GM19468 (cell line): ENCODE results near the gene KPNA4.
"Not testable (repeated sequence)": the region's sequence is repeated elsewhere in the genome, so short reads cannot be mapped to it uniquely, and the experiment has no call there.

ENCODE experiments used
- ATAC-seq: cut with Tn5 transposase; IDR thresholded peaks from one replicate; pipeline ENCODE4 v1.9.1; 2021; ENCODE audit warnings: mild to moderate bottlenecking, moderate library complexity, moderate number of reproducible peaks; ENCODE audit not compliant: unreplicated experiment; ENCODE audit errors: extremely low read depth

KPNA4 gene, protein sequence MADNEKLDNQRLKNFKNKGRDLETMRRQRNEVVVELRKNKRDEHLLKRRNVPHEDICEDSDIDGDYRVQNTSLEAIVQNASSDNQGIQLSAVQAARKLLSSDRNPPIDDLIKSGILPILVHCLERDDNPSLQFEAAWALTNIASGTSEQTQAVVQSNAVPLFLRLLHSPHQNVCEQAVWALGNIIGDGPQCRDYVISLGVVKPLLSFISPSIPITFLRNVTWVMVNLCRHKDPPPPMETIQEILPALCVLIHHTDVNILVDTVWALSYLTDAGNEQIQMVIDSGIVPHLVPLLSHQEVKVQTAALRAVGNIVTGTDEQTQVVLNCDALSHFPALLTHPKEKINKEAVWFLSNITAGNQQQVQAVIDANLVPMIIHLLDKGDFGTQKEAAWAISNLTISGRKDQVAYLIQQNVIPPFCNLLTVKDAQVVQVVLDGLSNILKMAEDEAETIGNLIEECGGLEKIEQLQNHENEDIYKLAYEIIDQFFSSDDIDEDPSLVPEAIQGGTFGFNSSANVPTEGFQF

DNA sequence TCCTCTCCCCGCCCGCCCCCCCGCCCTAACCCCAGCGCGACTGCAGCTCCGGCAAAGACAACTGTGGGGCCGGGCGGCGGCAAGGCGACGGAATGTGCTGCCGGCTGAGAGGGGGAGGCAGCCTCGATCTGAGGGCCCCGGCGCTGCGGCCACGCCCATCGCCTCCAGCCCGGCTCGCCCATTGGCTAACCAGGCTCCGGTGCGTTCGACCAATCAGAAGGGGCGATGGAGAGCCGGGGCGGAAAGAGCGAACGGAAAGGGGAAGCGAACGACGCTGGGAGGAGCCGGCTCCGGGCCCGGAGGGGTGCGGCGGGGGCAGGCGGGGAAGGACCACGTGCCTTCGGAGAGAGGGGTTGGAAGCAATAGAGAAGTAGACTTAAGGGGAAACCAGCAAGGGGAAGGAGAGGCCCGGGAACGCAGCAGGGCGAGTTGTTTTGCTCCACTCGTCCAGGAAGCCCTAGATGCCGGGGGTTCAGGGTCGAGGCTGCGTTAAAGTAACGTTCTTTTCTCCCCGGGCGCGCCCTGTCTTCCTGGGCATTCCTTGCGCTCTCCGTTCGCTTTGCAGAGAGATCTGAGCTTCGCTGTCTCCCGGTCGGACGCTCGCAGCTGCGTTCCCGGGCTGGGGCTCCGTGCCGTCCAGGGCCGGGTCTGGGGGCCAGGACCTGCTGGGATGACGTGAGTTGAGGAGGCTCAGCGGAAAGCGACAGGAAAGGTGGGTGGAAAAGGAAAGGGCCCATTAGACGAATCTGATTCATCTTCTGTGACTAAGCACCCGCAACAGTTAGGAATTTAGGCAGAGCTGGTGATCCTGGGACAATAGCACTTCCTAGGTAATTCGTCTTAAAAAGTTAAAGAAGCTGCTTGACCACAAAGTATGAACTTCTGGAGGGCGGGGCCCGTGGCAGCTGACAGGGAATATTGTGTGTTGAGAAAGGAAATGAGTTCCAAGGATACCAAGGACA lies at the start of gene KPNA4:
Gene KPNA4 (minus strand): TSS at position 130 of the 962 bp plus-strand sequence. CDS start 289 bp downstream, outside the sequence.
- ATAC-seq: peak; percentile 95

DNA sequence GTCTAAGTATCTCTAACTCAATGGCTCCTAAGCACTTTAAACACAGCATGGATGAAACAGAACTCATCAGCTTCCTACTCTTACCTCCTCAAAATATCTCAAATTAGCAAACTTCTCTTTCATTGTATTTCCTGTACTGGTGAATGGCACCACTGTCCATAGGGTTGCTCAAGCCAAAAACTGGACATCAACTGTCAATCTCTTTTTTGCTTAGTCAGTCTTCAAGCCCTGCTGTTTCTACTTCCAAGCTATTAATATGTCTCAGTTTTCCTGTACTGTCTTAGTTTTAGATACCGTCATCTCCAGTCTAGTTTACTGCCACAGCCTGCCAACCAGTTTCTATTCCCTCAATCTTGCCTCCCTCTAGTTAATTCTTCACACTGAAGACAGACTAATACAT lies 48.3 kb upstream of the KPNA4 start:
- no peak for ATAC-seq

DNA sequence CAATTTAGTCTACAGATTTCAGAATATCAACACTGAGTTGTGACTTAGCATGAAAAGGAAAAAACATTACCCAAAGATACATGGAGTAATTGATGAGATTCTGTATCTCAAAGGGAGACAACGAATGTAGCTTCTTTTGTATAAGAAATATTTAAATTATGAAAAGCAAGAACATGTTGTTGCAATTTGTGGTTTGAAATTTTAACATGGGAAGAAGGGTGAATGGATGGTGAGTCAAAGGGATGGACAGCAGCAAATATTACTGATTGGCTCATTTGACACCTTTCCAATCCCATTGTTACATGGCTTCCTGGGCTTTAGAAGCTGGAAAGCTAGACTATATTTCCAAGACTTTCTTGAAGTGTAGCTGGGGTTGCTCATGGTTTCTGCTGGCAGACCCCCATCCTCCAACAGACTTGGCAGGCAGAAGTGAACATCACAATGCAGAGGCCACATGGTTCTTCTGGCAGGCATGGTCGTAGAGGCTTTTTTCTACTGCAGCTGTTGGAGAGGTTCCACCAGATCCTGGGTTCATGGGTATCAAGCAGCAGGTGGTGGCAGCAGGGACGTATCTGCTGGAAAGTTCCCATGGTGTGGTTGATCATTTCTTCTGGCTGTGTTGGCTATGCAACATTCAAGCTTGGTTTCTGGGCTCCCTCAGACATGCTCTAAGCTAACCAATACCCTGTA lies 47.2 kb upstream of the KPNA4 start:
- no peak for ATAC-seq

DNA sequence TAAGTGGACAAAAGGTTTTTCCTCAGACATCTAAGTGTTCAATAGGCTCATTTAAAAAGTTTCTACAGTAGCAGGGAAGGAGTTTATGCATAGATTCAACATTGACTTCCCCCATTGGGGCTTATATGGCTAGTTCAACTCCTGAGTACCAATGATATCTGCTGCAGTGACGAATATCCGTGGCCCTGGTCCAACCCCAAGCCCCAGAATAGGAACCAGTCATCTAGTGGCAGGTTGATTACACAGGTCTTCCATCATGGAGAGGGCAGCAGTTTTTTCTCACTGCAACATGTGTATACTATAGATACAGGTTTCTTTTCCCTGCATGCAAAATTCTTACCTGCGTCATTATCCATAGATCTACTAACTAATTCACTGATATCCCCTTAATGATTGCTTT lies 45.8 kb upstream of the KPNA4 start:
- no peak for ATAC-seq

DNA sequence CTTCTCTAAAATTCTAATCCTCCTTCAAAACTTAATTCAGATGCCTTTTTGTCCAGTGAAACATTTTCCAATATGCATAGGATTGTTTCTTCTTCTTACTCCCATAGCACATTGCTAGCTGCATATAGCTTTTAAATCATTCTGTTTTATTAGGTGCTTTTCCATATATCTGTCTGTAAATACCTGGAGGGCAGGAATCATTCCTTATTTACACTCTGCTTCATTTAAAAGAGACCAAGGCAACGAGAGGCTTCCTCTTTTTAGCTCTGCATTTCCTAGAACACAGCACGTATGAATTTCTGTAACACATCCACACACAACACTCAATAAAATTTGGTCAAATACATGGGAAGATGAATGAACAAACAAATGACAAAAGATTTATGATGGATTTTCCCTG lies 43.5 kb upstream of the KPNA4 start:
- ATAC-seq: no peak

DNA sequence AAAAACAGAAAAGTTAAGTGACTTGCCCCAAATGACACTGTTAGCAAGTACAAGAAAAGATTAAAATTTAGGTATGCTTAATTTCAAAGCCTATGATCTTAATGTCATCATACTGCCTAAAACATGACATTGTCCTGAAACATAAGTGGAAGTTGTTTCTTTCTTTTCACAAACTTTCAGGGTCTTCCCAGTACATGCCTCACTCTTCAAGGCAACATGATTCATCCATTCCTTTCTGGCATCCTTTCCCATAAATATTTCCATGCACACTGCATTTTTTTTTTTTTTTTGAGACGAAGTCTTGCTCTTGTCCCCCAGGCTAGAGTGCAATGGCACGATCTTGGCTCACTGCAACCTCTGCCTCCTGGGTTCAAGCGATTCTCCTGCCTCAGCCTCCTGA lies 42.5 kb upstream of the KPNA4 start:
- ATAC-seq: no peak

DNA sequence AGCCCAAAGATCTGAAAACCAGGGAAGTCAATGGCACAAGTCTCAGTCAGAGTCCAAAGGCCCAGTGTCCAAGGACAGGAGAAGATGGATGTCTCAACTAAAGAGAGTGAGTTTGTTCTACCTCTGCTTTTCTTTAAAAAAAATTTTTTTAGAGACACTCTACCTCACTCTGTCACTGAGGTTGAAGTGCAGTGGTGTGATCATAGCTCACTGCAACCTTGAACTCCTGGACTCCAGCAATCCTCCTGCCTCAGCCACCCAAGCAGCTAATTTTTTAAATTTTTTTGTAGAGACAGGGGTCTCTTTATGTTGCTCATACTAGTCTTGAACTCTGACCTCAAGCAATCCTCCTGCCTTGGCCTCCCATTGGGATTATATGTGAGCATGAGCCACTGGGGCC lies 39.9 kb upstream of the KPNA4 start:
- ATAC-seq: no peak

DNA sequence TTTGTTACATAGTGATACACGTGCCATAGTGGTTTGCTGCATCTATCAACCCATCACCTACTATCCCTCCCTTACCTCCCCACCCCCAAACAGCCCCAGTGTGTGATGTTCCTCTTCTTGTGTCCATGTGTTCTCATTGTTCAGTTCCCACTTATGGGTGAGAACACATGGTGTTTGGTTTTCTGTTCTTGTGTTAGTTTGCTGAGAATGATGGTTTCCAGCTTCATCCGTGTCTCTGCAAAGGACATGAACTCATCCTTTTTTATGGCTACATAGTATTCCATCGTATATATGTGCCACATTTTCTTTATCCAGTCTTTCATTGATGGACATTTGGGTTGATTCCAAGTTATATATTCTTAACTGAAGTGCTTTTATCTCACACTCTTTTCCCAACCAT lies 38.5 kb upstream of the KPNA4 start:
- not testable (repeated sequence) for ATAC-seq

DNA sequence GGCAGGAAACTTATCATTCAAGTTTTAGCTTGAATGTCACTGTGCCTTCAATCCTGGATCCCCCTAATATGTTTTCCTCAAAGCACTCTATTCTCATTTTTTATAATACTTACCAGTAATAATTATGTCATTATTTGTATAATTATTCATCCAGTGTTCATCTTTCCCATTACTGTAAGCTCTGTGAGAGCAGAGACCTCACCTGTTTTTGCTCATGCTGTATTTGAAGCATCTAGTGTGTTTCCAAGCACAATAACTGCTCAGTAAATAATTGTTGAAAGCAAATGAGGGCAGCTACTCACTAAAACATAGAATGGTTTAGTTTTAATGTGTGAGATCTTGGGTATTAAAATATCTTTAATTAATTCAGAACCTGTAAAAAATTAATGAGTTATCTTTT lies 36.9 kb upstream of the KPNA4 start:
- no peak for ATAC-seq

DNA sequence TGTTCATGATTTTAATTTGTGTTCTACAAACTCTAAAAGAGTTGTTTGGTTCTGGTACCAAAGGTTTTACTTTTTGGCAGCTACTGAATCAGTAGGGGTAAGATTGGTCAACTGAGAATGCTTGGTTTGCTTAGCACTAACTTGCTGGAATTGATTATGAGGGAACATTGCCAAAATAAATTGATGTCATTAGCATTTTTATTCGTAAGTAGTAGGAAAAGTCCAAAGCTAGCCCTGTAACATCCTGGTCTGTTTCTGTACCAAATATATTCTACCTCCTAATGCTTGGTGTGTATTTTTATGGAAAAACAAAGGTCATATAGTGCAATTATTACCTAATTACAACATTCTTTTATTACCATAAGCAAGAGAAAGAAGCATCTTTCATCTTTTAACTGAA lies 35.9 kb upstream of the KPNA4 start:
- no peak for ATAC-seq

DNA sequence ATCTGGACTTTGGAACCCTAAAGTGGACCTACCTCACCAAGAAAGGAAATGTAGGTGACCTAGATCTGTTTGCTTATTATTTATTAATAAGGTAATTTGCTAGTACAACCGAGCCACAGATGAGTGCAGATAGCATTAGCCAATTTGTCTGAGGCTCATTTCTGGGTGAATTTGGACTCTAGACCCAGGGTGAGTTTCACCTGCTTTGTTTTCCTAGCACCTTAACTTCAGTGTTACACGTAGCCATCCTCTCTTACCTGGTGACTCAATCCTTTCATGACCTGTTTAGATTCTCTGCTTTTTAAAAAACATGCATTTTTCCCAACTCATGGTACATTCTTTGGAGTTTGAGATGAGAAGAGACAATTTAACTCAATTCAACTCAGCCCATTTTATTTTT lies 33.5 kb upstream of the KPNA4 start:
- no peak for ATAC-seq

DNA sequence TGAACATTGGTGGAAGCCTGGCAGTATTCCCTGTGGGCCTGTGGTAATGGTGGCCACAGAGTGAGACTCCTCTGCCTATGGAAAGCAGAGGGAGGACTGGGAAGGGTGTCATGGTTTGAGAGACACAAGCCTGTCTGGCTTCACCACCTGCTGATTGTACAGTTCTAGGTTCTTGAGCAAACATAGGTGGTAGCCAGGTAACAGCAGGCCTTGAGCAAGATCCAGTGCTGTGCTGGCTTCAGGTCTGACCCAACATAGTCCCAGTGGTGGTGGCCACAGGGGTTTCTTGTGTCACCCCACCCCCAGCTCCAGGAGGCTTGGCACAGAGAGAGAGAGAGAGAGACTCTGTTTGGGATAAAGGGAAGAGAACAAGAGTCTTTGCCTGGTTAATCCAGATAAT lies 22.7 kb upstream of the KPNA4 start:
- ATAC-seq: no peak

DNA sequence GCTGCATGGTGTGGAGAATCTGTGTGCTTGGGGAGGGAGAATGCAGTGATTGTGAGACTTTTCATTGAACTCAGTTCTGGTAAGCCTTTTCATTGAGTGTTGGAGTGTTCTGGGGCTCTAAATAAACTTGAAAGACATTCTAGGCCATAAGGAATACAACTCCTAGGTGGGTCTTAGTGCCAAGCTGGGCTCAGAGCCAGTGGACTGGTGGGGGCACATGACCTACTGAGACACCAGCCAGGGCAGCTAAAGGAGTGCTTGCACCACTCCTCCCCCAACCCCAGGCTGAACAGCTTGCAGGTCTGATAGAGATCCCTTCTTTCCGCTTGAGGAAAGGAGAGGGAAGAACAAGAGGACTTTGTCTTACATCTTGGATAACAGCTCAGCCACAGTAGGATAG lies 21.7 kb upstream of the KPNA4 start:
- ATAC-seq: no peak

DNA sequence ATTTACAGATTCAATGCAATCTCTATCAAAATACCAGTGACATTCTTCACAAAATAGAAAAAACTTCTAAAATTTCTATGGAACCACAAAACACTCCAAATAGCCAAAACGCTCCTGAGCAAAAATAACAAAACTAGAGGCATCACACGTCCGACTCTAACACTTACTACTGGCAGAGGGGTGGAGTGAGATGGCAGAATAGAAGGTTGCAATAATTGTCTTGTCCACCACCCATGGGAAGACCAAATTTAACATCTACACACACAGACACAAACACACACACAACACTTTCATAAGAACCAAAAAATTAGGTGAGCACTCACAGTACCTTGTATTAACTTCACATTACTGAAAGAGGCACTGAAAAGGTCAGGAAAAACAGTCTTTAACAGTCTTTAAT lies 21.3 kb upstream of the KPNA4 start:
- no peak for ATAC-seq

DNA sequence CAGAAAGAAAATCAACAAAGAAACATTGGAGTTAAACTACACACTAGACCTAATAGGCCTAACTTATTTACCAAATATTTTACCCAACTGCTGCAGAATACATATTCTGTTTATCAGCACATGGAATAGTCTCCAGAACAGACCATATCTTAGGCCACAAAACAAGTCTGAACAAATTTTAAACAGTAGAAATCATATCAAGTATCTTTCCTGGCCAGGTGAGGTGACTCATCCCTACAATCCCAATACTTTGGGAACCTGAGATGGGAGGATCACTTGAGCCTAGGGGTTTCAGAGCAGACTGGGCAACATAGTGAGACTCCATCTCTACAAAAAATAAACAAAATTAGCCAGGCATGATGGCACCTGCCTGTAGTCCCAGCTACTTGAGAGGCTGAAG lies 18.1 kb upstream of the KPNA4 start:
- no peak for ATAC-seq

DNA sequence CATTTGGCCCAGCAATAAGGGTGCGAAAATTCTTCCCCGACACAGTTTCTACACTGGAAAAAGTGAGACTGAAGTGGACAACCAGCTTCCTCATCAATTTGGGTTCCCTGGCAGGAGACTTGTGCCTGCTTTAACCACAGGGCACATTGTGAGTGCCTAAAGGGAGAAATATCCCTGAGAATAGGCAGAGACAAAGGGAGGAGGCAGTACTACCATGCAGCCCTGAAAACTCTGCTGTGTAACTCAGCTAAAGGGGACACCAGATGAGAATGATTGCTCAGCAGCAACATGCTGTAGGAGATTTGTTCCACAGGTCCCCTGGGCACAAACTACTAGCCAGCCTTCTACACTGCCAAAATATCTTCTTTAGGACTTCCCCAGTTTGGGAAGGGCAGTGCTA lies 15.6 kb upstream of the KPNA4 start:
- no peak for ATAC-seq

DNA sequence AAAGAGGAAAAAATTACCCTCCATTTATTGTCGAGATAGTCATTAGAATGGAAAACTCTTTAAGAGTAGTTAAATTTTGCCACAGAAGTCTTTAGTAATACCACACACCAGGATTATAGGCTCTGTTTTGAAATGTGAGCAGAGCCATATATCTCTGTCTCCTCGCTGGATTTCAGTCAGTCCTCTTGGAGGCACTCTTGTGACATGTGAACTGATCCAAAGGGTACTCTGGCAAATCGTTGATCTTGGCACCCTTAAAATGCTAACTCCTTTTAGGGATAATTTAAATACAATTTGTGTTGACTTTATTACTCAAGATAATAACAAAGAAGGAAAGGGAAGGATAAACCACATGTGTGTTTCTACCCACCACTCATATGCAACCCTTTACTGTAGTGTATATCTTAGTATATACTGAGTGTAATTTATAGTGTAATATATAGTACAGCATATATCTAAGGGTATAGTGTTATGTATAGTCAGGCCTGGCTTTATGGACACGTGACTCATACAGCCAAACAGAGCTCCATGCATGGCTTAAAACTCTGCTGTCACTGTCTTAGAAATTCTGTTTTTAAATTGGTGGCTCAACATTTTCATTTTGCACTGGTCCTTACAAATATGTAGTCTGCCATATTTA lies 12.3 kb upstream of the KPNA4 start:
- no peak for ATAC-seq

DNA sequence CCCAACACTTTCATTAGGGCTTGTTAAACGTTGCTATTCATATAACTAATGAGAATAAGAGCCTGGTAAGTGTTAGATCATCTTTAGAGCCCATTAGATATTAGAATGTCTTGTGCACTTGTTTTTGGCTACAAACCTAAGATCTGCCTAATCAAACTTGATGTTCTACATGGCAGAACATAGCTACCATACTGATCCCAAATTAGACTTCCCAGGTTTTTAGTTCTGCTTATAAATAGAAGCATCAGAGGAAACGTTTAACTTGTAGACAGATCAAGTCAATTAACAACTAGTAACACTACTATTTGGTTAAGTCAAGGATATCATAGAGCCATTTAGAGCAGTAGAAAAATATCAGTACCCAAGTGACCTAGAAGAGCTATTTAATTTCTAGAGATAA lies 11.7 kb upstream of the KPNA4 start:
- no peak for ATAC-seq

DNA sequence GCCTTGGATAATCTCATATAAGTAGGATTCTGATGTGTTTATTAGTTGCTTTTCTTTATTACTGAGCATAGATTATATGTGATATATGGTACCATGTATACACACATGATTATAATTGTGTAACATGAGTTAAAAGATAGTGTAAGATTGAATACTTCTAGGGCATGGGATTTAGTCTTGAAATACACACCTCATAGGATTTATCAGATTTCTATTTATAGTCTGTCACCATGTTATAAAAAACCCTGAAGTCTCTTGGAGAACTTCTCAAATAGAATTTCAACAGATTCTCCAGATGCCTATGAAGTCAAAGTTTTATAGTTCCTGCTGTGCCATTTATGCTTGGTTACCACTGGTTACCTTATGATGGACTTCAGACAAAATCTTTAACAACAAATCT lies 11.2 kb upstream of the KPNA4 start:
- no peak for ATAC-seq

DNA sequence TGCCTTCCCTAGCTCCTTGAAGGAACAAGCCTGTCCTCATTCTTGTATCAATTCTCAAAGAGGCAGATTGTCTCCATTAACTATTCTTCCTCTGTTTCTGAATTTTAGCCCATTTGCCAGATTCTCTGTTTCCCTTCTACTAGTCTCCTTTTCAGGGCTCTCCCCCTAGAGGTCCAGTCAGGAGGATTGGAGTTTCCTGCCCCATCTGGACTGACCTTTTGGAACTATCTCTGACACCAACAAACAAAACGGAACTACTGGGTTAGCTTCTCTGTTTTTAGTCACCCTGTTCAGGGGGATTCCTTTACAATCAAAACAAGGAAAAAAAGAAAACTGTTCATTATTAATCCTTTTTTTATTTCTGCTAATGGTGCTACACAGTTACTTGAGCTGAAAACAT lies 10.2 kb upstream of the KPNA4 start:
- no peak for ATAC-seq
